ENCODE data around the gene PILRB.
A peak's percentile ranks its signal among the peaks of the same experiment; 100 is the strongest.
"Not testable (repeated sequence)": the region's sequence is repeated elsewhere in the genome, so short reads cannot be mapped to it uniquely, and the experiment has no call there.

Gene PILRB

DNA sequence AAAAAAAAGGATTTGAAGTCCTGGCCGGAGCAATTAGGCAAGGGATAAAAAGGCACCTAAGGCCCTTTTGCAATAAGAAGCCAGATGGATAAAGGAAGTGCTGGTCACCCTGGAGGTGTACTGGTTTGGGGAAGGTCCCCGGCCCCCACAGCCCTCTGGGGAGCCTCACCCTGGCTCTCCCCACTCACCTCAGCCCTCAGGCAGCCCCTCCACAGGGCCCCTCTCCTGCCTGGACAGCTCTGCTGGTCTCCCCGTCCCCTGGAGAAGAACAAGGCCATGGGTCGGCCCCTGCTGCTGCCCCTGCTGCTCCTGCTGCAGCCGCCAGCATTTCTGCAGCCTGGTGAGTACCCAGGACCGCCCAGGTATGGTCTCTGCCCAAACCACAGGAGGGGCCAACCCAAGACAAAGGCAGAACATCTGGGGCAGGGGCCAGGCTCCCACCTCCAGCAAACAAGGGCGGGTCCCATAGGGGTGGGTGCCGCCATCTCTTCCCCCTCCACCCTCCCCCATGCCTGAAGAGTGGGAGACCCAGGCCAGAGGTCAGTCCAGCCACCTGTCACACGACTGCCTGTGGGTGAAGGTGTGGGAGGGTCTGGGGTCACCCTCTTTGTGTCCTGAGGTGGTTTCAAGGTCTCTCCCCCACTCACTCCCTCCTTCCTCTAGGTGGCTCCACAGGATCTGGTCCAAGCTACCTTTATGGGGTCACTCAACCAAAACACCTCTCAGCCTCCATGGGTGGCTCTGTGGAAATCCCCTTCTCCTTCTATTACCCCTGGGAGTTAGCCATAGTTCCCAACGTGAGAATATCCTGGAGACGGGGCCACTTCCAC, at the start of gene PILRB:
PILRB (plus strand) TSS at position 91 of the 830 bp plus-strand sequence; CDS start at position 277, 186 bp downstream.
- no peak for DNase-seq

DNA sequence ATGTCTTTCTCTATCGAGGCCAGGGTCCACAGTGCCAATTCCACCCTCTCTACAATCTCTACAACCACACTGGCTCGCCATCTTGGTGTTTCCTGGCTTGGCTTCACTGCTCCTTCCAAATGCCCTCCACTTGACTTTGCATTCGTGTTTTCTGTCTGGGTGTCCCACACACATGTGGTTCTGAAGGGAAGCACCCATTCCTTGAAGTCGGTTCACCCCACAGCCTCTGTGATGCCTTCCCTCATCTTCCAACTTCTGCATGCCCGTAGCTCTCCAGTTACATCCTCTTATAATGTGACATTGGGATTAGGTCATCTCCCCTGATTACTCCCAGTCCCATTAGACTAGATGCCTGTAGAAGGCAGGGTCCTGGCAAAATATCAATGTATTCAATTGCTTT, 39.6 kb upstream of the PILRB start:
- DNase-seq, result not testable (repeated sequence)

DNA sequence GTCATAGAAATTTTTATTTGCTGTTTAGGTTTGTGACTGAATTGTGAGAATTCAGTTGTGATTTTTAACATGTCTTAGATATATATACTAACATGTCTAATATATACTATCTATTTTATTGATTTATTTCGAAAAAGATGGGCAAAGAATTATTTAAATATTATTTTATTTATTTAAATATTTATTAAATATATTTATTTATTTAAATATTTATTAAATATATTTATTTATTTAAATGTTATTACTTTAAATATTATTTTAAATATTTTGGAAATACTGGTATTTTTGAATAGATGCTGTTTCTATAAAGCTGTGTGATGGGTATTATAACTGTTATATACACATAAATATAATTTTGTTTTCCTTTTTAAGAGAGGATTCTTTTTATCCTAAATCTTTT, 36.3 kb upstream of the PILRB start:
- not testable (repeated sequence) for DNase-seq

DNA sequence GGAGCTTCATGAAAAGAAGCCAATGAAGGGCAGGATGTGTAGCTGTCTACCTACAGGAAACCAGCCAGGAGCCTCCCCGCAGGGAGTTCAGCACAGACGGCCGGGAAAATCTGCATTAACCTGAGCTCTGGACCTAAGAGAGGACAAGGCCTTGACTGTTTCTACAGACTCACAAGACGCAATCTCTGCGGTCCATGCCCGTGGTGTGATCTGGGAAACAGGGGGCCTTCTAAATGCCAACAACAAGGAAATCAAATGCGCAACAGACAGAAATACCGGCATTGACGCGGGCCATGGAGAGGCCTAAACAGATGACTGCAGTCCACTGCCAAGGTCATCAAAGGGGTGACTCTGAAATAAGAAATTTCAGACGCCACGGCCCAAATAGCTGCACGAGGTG, 33.7 kb upstream of the PILRB start:
- DNase-seq, result not testable (repeated sequence)

DNA sequence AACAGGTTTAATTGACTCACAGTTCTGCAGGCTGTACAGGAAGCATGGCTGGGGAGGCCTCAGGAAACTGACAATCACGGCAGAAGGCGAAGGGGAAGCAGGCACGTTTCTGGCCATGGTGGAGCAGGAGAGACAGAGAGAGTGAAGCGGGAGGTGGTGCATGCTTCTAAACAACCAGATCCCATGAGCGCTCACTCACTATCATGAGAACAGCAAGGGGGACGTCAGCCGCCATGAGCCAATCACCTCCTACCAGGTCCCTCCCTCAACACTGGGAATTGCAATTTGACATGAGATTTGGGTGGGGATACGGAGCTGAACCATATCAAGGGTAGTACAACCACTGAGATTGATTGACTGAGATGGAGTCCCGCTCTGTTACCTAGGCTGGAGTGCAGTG, 32.2 kb upstream of the PILRB start:
- not testable (repeated sequence) for DNase-seq

DNA sequence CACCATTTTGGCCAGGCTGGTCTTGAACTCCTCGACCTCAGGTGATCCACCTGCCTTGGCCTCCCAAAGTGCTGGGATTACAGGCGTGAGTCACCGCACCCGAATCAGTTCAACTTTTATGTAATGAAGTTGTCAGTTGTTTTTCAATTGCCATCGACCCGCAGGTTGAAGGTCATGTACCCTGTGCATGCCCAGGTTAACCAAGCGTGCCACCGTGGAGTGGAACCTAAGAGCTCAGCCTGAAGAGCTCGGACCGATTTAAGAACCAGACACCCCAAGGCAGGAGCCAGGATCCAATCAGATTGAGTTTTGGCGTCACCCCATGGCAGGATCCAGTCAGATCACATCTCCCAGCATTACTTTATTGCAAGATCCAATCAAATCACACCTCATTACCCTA, 31.0 kb upstream of the PILRB start:
- not testable (repeated sequence) for DNase-seq

DNA sequence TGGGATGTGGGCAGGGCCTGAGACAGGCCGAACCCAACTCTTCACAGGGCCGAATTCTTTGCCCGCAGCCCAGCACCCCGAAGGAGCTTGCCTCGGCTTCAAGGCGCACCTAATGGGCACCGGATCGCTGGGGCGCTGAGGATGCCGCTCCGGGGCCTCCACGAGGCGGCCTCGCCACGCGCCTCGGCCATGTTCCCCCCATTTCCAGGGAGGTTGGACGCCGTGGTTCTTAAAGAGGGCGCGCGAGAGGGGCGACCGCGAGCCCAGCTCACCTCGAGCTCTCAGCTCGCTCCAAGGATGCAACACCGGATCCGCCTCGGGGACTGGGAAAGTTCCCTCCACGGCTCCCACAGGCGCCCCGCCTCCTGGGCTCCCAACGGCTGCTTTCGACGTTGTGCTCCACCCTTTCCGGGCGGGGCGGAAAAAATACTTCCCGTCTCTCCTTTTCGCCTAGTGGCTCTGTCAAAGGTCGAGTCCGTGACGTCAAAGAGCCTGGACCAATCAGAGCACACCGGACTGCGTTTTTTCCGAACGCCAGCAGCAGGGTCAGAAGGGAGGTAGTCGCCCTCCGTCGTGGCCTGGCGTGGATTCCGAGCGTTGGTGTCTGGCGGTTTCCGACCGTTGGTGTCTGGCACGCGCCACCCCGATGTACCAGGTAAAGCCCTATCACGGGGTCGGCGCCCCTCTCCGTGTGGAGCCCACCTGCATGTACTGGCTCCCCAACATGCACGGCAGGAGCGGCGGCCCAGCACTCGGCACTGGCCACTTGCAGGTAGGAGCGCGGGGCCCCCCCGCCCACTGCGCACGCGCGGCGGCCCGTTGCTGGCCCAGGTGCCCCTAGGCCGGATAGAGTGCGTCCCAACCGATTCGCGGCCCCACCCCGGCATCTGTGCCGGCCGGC, 22.1 kb upstream of the PILRB start:
- peak; percentile 88 to 93 for DNase-seq

DNA sequence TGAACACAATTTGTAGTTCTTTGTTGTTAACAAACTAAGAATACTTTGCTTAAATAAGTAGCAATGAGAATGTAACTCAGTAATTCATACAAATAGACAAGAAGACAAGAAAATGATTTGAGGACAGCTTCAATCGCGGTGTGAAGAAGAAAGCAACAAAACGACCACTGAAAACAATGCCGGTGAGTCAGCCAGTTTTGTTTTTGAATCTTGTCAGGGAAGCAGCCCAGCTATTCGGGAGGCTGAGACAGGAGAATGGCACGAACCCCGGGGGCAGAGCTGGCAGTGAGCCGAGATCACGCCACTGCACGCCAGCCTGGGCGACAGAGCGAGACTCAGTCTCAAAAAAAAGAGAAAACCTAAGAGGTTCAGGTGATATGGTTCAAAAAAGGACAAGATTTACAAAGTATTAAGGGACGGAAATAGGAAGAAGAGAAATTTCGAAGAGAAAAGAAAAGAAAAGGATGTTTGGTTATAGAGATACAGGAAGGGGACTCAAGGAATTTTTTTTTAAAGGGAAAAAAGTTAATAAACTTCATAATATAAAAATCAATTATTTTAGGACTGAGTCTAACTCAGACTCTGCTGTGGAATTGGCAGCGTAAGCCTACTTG, 19.7 kb upstream of the PILRB start:
- not testable (repeated sequence) for DNase-seq

DNA sequence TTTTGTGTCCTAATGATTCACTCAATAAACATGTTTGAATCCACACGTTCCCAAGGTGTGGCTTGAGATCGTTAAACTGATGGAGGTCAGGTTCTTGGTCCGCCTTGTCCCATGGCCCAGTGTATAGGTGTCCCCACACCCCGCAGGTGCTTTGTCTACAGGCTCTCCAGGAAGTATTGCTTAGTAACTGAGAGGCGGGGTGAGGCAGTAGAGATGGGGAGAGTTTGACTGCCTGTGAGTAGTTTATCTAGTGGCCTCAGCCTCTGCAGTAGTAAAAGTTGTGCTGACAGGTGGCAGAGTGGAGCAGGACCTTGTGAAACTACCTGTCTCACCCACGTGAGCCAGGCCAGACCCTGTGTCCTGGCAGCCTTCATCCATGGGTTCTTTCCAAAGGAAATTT, 16.6 kb upstream of the PILRB start:
- not testable (repeated sequence) for DNase-seq

DNA sequence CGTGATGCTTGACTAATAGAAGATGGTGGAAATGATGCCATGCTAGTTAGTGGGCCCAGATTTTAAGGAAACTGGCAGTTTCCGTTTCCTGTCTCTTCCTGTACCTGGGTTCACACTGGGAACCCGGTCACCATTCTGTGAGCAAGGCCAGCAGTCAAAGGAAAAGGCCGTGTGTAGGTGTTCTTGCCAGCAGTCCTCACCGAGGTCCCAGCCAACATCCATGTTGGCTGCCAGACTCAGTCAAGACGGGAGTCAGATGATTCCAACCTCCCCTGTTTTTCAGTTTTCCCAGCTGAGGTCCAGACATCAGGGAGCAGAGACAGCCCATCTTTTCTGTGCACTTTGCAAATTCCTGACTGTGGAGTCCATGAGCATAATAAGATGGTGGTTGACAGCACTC, 15.2 kb upstream of the PILRB start:
- no peak for DNase-seq

DNA sequence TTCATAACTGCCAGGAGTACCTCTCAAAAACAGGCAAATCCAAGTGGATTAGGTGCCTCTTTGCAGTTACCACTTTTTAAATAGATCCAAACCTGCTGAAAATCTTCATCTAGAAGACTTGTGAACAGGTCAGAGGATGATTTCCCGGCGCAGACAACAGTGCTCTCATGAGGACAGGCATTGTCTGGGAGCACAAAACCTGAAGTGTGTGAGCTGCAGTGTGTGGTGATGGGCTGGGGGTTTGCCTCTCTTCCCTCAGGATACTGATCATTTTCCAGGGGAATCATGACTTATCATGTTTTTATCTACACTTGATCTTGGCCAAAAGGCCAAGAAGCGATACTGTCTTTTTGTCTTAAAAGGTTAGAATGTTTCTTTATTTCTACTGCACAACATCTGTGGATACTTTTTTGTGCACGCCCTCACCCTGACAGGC, 13.8 kb upstream of the PILRB start:
- not testable (repeated sequence) for DNase-seq

DNA sequence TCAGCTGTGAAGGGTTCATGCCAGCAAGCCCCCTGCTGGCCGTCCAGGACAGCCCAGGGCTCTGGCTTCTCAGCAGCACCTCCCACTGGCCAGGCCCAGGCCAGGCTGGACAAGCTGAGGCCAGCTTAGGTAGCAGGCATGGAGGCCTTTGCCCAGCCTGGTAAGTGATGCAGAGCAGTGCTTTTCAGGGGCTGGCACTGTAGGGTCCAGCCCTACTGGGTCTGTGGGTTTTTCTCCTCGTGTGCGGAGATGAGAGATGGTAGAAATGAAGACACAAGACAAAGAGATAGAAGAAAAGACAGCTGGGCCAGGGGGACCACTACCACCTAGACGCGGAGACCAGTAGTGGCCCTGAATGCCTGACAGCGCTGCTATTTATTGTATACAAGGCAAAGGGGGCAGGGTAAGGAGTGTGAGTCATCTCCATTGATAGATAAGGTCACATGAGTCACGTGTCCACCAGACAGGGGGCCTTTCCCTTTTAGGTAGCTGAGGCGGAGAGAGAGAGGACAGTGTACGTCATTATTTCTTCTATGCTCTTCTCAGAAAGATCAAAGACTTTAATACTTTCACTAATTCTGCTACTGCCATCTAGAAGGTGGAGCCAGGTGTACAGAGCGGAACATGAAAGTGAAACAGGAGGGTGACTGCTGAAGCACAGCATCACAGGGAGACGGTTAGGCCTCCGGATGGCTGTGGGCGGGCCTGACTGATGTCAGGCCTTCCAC, 13.2 kb upstream of the PILRB start:
- not testable (repeated sequence) for DNase-seq

DNA sequence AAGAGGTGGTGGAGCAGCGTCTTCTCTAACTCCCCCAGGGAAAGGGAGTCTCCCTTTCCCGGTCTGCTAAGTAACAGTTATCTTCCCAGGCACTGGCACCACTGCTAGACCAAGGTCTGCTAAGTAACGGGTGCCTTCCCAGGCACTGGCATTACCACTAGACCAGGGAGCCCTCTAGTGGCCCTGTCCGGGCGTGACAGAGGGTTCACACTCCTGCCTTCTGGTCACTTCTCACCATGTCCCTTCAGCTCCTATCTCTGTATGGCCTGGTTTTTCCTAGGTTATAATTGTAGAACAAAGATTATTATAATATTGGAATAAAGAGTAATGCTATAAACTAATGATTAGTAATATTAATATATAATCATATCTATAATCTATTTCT, 12.6 kb upstream of the PILRB start:
- peak; percentile 30 to 45 for DNase-seq

DNA sequence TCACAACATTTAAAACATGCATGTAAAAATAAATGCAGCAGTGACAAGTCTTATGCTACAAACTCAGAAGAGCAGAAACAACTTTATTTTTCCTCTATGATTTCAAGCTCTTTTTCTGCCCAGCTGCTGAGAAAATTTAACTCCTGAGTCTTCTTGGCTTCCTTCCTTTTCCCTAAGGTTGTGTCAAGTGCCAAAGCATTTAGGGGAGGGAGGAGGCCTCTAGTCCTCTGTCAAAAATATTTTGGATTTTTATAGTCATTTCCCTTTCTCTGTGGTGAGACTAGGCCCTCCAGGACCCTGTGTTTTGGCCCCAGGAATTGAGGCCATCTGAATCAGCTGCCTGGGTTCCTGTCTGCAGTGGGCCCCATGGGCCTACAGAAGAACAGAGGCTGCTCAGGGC, 11.0 kb upstream of the PILRB start:
- DNase-seq, result no peak

DNA sequence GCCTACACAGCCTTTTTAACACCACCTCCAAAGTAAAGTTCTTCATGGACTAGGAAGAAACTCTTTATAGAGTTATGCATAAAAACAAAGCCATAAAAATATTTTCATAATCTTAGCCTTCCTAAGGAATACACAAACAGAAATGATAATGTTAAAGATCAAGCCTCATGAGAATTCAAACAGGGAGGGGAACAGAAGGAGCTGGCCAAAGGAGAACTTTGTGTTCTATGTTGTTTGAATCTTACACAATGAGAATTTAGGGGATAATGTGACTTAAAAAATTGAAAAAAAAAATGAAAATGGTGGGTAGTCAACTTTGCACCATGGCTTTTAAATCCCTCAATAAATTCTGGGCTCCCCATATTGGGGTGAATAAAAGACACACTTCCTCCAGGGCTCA, 9.1 kb upstream of the PILRB start:
- no peak for DNase-seq

DNA sequence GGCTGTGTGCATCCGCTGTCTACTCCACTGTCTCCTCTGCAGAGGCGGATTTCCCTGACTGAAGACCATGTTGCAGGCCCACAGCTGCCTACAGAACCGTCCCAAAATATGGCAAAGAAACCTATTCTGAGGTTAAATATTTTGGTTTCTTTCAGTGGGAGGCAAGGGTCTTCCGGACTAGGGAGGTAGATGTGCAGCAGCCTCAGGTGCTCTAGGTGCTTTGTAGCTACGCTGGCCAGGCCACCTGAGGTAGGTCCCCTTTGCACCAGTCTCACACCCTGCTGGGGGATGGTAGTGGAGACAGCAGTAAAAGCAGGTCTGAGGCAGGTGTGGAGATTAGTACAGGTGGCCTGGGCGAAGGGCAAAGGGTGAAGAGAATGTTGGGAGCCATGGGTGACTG, 8.2 kb upstream of the PILRB start:
- DNase-seq, result no peak

DNA sequence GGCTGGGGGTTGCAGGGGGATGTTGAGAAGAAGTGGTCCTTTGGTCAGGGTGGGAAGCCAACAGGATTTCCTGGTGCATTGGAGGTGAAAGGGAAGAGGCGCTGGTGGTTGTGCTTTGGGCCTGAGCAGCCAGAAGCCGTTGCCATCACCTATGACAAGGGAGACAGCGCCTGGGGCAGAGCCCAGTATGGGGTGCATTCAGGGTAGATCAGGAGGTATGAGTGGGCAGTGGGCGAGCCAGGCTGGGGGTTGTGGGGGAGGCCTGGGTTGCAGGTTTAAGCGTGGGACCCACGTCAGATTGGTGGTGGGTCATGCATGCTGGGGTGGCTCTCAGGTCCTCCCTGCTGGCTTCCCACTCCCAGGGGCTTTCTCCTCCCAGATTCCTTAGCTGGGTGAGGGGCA, 6.3 kb upstream of the PILRB start:
- DNase-seq, result no peak

DNA sequence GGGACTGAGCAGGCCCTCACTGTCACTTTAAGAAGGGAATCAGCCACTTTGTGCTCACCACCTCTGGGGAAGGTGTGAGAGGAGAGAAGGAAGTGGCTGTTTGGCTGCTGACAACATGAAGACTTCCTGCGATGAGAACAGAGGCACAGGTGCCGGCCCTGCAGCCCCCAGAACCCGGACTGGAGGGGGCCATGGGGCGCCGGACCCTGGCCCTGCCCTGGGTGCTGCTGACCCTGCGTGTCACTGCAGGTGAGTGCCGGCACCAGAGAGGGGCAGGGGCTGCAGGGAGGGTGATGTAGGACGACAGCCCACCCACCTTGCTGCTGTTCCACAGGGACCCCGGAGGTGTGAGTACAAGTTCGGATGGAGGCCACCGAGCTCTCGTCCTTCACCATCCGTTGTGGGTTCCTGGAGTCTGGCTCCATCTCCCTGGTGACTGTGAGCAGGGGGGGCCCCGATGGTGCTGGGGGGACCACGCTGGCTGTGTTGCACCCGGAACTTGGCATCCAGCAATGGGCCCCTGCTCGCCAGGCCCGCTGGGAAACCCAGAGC, 5.6 kb upstream of the PILRB start:
- DNase-seq, result not testable (repeated sequence)

DNA sequence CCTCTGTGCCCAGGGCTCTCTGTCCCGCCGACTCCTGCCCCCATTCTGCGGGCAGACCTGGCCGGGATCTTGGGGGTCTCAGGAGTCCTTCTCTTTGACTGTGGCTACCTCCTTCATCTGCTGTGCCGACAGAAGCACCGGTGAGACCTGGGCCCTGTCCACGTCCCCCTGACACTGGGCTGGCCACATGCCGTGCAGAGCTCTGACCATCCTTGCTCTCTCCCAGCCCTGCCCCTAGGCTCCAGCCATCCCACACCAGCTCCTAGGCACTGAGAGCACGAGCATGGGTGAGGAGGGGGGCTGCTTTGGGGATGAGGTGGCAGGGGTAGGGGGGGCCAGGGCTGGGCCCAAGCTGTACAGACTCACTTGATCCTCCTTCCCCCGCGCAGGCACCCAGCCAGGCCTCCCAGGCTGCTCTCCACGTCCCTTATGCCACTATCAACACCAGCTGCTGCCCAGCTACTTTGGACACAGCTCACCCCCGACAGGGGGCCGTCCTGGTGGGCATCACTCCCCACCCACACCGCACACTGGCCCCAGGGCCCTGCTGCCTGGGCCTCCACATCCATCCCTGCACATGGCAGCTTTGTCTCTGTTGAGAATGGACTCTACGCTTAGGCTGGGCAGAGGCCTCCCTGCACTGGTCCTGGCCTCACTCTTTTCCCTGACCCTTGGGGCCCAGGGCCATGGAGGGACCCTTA, 4.8 kb upstream of the PILRB start:
- no peak for DNase-seq

DNA sequence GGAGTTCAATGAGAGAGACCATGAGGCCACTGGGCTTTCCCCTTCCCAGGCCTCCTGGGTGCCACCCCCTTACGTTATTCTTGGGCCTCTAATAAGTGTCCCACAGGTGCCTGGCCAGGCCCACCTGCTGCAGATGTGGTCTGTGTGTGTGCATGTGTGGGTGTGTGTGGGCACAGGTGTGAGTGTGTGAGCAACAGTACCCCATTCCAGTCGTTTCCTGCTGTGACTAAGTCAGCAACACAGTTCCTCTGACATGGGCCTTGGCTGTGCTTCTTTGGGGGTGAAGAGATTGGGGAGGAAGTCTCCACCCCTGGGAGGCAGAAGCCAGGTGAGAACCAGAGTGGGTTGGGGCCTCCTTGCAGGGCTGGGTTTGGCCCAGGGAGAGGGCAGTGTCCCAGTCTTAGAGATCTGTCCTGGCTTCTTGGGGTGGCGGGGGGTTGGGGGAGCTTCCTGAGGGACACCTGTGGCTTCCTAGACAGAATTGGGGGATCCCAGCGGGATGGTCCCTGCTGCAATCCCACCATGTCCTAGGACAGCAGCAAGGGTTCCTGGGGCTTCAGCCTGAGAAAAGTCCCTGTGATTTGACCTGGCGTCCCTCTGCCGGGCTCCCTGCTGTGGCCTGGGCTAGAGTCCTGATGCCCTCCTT, 4.1 kb upstream of the PILRB start:
- DNase-seq, result no peak

DNA sequence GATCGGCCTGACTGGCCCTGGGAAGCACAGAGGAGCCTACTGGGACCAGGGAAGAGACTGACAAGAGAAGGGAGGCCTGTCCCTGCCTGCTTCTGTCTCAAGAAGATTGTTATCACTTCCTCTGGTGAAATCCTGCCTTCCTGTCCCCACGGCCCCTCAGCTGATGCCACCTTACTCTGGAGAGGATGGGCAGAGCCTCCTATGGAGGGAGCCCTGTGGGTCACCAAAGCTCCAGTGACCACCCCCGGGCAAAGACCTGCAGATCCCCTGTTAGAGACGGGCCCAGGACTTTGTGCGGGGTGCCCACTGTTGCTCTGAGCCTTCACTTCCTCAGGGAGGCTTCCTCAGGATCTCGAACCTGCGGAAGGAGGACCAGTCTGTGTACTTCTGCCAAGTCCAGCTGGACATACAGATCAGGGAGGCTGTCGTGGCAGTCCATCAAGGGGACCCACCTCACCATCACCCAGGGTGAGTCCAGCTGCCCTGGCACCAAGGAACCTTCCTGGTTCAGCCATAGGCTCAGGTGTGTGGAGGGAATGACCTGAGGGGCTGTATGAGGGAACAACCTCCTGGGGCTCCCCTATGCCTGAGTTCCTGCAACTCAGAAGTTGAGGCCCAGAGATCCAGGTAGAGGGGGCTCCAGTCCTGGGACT, 1.4 kb upstream of the PILRB start:
- DNase-seq, result no peak
